Measurements from ENCODE around the gene MRPL3.

GRCh38 chr3:131447349-131447748 lies 55.4 kb downstream of the MRPL3 start:
- TF ChIP-seq, protein P1, sequence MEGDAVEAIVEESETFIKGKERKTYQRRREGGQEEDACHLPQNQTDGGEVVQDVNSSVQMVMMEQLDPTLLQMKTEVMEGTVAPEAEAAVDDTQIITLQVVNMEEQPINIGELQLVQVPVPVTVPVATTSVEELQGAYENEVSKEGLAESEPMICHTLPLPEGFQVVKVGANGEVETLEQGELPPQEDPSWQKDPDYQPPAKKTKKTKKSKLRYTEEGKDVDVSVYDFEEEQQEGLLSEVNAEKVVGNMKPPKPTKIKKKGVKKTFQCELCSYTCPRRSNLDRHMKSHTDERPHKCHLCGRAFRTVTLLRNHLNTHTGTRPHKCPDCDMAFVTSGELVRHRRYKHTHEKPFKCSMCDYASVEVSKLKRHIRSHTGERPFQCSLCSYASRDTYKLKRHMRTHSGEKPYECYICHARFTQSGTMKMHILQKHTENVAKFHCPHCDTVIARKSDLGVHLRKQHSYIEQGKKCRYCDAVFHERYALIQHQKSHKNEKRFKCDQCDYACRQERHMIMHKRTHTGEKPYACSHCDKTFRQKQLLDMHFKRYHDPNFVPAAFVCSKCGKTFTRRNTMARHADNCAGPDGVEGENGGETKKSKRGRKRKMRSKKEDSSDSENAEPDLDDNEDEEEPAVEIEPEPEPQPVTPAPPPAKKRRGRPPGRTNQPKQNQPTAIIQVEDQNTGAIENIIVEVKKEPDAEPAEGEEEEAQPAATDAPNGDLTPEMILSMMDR (IDR thresholded peaks at IDR 0.05 in 2 of 3, conservative IDR thresholded peaks at IDR 0.05 in 1 of 3; ENCODE audit: control insufficient read depth in 2 of 3, extremely low read depth in 1 of 3, insufficient read depth in 1 of 3, low read depth in 3 of 3, low read length in 3 of 3), result no peak
- TF ChIP-seq NBN (IDR thresholded peaks at IDR 0.05) (no peak), TCF7 (IDR thresholded peaks at IDR 0.05; ENCODE audit: borderline replicate concordance) (no peak), RBBP5 (conservative IDR thresholded peaks at IDR 0.05) (no peak)

Measured in GM12878 (cell line).